ENCODE data around the gene CTNNA2. TPM values are rescaled to one million over a fixed set of nuclear protein-coding genes. Genes with fewer than 3 reads are reported as not detected.

Gene CTNNA2
- total RNA-seq, 2 donors from 2014 or later, result 0.17 to 0.88 TPM

GRCh38 chr2:79612999-79613398 is 100.1 kb downstream of the CTNNA2 start:
- Histone ChIP-seq H3K4me1 (no peaks in the 10 kb centered on the region), H3K9me3 (no peaks in the 10 kb centered on the region), H3K27ac (no peak overlapping the region), H3K27me3 (no peaks in the 10 kb centered on the region), H3K4me3 (no peak overlapping the region), H3K36me3 (no peaks in the 10 kb centered on the region), H3K9ac (ENCODE audit: low read depth in 2 of 2, low read length in 2 of 2) (no peak overlapping the region)
- TF ChIP-seq CTCF (IDR thresholded peaks at IDR 0.05), result no peak
- intact Hi-C loops (cut with DNase I), result no loop called here
- DNase-seq, result no peak

GRCh38 chr2:79619442-79619841 is 106.6 kb downstream of the CTNNA2 start:
- H3K4me1 ChIP-seq, result no peaks in the 10 kb centered on the region
- no peak overlapping the region for H3K27ac ChIP-seq
- DNase-seq, result no peak
- no peaks in the 10 kb centered on the region for H3K27me3 ChIP-seq
- H3K4me3 ChIP-seq, result no peak overlapping the region
- no peaks in the 10 kb centered on the region for H3K9me3 ChIP-seq
- no peak overlapping the region for H3K9ac ChIP-seq (ENCODE audit: low read depth in 2 of 2, low read length in 2 of 2)
- no peaks in the 10 kb centered on the region for H3K36me3 ChIP-seq
- intact Hi-C loops (cut with DNase I), result no loop called here
- TF ChIP-seq CTCF (IDR thresholded peaks at IDR 0.05), result no peak

- no peaks in the 10 kb centered on the region for H3K4me1 ChIP-seq
- no peak for DNase-seq
- TF ChIP-seq CTCF (IDR thresholded peaks at IDR 0.05), result no peak
- H3K4me3 ChIP-seq, result no peak overlapping the region
- H3K27me3 ChIP-seq, result no peaks in the 10 kb centered on the region
- intact Hi-C loops (cut with DNase I), result no loop called here
- H3K27ac ChIP-seq, result no peak overlapping the region
- no peak overlapping the region for H3K9ac ChIP-seq (ENCODE audit: low read depth in 2 of 2, low read length in 2 of 2)
- H3K9me3 ChIP-seq, result no peaks in the 10 kb centered on the region
- H3K36me3 ChIP-seq, result no peaks in the 10 kb centered on the region
Observed at GRCh38 chr2:79619976-79620375, 107.1 kb downstream of the CTNNA2 start.

- no peaks in the 10 kb centered on the region for H3K9me3 ChIP-seq
- TF ChIP-seq CTCF (IDR thresholded peaks at IDR 0.05), result no peak
- H3K27me3 ChIP-seq, result no peaks in the 10 kb centered on the region
- H3K4me3 ChIP-seq, result no peak overlapping the region
- H3K4me1 ChIP-seq, result no peaks in the 10 kb centered on the region
- H3K9ac ChIP-seq (ENCODE audit: low read depth in 2 of 2, low read length in 2 of 2), result no peak overlapping the region
- DNase-seq, result no peak
- no peaks in the 10 kb centered on the region for H3K36me3 ChIP-seq
- intact Hi-C loops (cut with DNase I), result no loop called here
- no peak overlapping the region for H3K27ac ChIP-seq
Observed at GRCh38 chr2:79620679-79621078, 107.8 kb downstream of the CTNNA2 start.

GRCh38 chr2:79621252-79621651 is 108.4 kb downstream of the CTNNA2 start:
- intact Hi-C loops (cut with DNase I), result no loop called here
- no peaks in the 10 kb centered on the region for H3K36me3 ChIP-seq
- TF ChIP-seq CTCF (IDR thresholded peaks at IDR 0.05), result no peak

GRCh38 chr2:79621755-79622154 is 108.9 kb downstream of the CTNNA2 start:
- H3K27me3 ChIP-seq, result no peaks in the 10 kb centered on the region
- H3K9me3 ChIP-seq, result no peaks in the 10 kb centered on the region
- DNase-seq, result no peak
- no peak for TF ChIP-seq CTCF (IDR thresholded peaks at IDR 0.05)
- H3K27ac ChIP-seq, result no peak overlapping the region
- H3K36me3 ChIP-seq, result no peaks in the 10 kb centered on the region
- intact Hi-C loops (cut with DNase I), result no loop called here
- H3K4me3 ChIP-seq, result no peak overlapping the region
- H3K9ac ChIP-seq (ENCODE audit: low read depth in 2 of 2, low read length in 2 of 2), result no peak overlapping the region
- H3K4me1 ChIP-seq, result no peaks in the 10 kb centered on the region

More at GRCh38 chr2:79621252-79621651, 108.4 kb downstream of the CTNNA2 start:
- Histone ChIP-seq H3K9me3 (no peaks in the 10 kb centered on the region), H3K4me3 (no peak overlapping the region), H3K27me3 (no peaks in the 10 kb centered on the region), H3K9ac (ENCODE audit: low read depth in 2 of 2, low read length in 2 of 2) (no peak overlapping the region), H3K27ac (no peak overlapping the region), H3K4me1 (no peaks in the 10 kb centered on the region)
- no peak for DNase-seq

Measured in colonic mucosa (tissue), 4 donors.